NOMO-1 treated with DMSO at 0.1 percent for 48 hours (cell line): ENCODE measurements around the gene FAM131B.
A peak's percentile ranks its signal among the peaks of the same experiment; 100 is the strongest.
"Not testable (repeated sequence)": the region's sequence is repeated elsewhere in the genome, so short reads cannot be mapped to it uniquely, and the experiment has no call there.

Experiments
- DNase-seq: peaks from one replicate; lab custom pipeline; 2025; ENCODE audit not compliant: unreplicated experiment; lab: John Stamatoyannopoulos, UW

FAM131B gene

DNA sequence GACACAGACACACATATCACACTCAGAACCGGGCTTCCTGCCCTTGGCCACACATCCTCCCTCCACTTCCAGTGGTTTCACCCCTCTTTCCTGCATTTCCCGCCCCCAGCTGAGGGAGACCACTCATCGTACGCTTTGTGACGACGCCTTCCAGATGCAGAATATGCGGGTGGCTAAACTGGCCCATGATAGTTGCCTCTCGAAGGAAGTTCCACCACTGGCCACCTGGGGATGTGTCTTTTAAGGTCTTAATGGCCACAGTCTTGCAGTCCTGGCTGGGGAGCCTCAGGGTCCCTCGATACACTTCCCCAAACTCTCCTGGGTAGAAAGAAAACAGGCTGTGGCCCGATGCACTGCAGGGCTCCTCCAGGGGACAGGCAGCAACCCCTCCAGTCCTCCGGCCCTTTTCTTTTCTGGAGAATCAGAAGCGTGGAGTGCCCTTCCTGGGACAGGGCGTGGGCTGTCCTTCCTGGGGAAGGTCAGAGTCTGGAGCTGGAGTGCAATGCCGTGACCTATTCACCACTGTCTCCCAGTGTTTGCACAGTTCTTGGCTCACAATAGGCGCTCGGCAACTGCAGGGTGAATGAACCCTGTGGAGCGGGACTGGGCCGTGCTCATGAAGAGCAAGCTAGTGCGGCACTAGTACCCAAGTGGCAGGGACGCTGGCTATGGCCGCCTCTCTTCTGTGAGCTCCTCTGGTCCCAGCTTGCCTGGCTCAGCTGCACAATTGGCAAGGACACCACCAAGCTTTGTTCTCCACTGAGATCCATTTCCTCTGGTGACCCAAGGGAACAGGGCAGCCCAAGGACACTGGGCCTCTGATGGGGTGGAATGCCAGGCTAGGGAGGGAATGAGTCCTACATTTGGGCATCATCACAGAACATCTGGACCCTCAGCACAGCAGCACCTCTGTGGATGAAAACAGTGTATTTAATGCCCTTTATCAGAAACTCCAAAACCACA, 33.0 kb upstream of the FAM131B start:
- no peak for DNase-seq

DNA sequence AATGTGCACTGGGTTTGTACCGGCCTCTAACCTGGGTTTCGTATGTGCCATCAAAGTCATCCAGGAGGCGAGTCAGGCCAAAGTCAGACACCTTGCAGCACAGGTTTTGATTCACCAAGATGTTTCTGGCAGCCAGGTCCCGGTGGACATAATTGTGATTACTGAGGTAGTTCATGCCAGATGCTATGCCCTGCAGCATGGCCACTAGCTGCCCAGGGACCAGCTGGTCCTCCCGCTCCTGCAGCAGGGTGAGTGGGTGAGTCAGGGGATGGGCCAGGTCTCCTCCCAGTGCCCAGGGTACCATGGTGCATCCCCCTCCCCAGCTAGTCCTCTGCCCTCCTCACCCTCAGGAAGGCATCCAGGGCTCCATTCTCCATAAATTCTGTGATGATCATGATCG, 32.3 kb upstream of the FAM131B start:
- no peak for DNase-seq

DNA sequence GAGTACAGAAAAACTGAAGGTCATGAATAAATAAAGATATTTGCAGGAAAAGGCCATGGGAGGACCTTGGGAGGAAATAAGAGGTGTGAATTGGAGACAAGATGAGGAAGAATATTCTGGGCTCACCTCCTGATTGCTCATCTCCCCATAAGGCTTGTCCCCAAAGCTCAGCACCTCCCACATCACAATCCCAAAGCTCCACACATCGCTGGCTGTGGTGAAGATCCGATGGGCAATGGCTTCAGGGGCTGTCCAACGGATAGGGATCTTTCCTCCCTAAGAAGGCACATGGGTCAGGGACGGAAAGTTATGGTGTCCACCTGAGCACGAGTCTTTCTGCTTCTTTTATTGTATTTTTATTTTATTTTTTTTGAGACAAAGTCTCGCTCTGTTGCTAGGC, 31.6 kb upstream of the FAM131B start:
- no peak for DNase-seq

DNA sequence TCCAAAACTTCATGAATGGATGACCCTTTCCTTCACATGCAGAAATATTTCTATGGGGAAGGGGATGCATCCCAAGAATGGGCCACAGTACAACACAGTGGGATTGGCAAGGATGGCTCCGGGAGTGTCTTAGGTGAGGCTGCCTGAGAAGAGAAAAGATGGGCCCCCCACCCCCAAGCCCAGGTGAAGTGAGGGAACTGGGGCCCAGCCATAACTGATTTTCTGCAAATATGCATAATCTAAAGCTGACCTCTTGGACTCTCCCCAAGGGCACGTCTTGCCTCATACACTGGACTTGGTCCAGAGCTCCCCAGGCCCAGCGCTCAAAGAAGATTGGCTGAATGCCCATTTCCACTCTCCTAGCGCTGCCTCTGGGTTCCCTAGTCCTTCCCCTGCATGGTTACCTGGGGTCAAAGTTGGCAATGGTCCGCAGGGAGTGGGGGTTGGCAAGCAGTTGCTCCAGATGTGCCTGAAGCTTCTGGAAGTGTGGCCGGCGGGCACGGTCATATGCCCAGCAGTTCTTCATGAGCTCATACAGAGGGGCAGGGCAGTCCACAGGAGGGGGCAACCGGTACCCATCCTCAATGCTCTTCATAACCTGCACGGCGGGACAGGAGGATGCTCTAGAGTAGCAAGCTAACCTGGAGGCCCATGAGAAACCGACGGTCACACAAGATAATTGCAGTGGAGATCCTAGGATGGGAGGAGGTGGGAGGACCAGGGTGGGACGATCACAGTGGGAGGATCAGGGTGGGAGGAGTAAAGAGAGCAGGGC, 30.9 kb upstream of the FAM131B start:
- DNase-seq: no peak

DNA sequence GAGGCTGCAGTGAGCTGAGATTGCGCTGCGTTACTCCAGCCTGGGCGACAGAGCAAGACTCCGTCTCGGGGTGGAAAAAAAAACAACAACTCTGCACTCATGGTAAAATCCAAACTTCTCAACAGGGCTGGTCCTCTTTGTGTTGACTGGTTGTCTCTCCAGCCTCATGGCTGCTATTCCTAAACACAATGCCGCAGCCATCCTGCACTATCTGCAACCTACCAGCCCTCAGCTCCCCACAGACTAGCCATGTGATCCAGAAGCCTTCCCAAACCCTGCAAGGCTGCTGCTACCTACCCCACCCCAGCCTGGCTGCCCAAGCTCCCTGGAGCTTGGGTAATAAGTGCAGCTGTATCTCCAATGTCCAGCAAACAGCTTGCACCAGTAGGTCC, 30.4 kb upstream of the FAM131B start:
- no peak for DNase-seq

DNA sequence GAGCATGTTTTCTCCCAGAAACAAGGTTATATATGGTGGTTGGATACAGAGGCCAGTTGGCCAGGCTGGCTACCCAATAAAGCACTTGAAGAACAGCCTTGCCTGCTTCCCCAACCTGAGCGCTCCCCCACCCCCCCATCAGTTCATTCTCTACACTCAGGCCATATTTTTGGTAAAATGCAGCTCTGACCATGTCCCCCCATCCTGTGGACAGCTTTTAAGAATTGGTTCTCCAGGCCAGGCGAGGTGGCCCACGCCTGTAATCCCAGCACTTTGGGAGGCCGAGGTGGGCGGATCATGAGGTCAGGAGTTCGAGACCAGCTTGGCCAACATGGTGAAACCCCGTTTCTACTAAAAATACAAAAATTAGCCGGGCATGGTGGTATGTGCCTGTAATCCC, 29.9 kb upstream of the FAM131B start:
- DNase-seq: not testable (repeated sequence)

DNA sequence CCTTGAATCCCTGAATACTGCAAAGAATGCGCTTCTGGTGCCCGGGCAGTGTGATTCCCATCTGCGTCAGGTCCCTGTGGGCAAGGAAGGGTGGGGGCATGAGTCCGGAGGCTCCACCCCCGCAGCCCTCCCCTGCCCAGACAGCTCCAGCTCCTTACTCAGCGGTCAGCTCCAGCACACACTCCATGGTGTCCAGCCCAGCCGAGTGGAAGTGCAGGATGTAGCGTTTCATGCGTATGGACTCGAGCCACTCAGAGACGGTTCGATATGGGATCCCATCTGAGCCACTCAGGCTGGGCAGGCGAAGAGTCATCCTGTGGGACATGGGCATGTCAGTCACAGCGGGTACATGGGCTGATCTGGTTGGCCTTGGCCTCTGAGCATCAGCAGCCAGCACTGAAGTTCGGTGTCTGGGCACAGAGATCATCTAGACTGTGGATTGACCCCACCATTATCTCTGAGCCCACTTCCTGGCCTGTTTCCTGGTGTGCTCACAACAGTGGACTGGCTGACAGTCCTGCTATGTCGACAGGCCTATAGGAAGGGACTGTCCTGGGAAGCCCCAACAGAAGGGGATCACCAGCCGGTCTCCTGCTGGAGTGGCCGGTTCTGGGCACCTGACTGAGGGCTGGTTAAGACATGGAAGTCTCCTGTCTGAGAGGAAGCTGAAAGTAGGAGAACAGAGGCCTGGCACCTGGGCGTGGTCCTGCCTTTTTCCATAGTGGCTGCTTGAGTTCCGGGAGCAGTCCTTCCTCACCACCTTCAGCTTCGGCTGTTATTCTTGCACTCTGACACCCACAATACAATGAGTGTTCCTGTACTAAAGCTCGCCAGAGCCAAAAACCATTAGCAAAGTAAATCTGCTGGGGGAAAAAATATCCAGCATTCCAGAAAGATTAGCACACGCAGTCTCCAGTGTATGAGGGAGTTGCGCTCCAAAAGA, 29.2 kb upstream of the FAM131B start:
- no peak for DNase-seq

DNA sequence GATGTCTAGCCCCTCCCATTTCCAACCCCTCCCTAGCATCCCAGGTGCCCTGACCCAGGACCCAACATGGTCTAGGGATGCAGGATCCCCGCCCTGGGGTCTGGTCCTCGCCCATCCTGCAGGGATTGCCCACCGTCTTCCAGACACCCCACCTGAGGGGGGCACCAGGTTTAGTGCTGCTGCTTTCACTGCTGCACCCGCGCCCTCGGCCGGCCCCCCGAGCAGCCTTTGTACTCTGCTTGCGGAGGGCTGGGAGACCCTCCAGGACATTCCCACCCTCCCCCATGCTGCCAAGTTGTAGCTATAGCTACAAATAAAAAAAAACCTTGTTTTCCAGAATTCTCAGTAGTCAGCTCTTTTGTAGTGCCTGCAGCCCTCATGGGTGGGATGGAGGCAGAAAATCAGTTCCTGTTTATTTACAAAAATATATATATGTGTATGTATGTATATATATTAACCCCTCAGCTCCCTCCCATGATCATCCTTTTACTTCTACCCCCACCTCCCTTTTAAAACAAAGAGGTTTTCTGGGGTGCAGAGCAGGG, 28.3 kb upstream of the FAM131B start:
- no peak for DNase-seq

DNA sequence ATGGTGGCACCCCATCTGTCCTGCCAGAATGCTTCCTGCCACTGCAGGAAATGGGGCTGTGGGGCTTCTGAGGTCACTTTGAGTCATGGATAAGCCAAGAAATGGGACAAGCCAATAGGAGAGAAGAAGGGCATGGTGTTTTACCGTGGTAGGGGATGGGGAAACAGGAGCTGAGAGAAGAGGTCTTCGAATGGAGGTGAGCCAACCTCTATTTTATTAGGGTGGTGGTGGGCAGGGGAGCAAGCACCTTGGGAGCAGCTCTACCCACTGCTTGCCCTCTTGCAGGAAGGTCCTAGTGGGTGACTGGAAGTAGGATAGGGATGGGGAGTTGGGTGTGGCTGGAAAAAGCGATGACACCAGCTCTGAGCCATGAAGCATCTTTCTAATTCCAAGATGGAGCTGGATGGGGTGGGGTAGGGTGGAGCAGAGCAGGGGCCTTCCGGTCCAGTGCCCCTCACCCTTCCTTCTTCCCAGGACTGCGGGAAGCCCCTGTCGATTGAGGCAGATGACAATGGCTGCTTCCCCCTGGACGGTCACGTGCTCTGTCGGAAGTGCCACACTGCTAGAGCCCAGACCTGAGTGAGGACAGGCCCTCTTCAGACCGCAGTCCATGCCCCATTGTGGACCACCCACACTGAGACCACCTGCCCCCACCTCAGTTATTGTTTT, 27.7 kb upstream of the FAM131B start:
- no peak for DNase-seq

DNA sequence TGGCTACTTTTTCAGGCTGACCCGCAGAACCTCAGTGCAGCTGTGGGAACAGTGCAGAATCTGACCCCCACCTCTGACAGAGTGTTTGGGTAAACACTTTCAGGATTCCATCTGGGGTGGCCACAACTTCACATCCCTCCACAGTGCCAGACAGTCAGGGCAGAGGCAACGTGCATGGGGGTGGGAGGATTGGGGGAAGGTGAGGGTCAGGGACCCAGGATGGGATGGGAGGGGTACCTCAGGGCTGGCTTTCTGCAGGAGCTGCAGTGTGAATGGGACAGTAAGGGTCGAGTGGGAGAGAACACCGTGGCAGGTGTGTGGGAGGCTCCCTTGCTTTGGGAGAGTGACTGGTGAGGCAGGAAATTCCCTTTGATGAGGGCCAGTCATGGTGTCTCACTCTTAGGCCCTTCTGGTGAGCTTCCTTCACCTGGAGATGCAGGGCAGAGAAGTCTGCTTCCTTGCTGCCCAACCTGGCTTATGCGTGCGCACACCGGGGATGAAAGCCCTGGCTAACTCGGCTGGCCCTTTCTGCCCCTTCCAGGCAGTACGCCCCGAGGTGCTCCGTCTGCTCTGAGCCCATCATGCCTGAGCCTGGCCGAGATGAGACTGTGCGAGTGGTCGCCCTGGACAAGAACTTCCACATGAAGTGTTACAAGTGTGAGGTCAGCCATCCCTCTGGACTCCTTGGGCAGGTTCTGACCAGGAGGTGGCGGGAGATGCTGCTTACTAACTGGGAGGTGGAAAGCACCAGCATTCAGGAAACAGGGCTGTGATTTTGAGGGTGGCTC, 27.0 kb upstream of the FAM131B start:
- no peak for DNase-seq

DNA sequence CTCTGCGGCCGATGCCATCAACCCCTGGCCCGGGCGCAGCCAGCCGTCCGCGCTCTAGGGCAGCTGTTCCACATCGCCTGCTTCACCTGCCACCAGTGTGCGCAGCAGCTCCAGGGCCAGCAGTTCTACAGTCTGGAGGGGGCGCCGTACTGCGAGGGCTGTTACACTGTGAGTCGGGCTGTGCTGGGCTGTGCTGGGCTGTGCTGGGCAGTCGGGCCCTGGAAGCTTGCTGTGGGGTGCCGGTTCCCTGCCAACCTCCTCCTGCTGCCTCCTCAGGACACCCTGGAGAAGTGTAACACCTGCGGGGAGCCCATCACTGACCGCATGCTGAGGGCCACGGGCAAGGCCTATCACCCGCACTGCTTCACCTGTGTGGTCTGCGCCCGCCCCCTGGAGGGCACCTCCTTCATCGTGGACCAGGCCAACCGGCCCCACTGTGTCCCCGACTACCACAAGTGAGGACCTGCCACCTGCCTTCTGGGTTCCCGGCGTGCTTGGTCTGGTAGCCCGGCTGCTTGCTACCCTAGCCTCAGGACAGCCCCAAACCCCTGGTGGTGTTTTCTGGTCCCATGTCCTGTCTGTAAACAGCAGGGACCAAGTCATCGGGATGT, 26.1 kb upstream of the FAM131B start:
- no peak for DNase-seq

DNA sequence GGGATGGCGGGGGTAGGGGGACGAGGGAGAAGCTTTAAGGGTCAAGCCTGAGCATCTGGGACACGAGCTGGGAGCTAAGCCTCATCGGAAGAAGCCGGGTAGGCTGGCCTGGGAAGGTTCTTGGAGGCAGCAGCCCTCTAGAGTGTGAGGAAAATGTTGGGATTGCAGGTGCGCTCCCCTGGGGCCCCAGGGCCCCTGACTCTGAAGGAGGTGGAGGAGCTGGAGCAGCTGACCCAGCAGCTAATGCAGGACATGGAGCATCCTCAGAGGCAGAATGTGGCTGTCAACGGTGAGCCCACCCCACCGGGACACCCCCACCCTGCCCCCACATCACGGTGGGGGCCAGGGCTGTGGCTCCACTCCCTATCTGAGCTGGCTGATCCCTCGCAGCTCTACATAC, 25.5 kb upstream of the FAM131B start:
- DNase-seq: no peak

DNA sequence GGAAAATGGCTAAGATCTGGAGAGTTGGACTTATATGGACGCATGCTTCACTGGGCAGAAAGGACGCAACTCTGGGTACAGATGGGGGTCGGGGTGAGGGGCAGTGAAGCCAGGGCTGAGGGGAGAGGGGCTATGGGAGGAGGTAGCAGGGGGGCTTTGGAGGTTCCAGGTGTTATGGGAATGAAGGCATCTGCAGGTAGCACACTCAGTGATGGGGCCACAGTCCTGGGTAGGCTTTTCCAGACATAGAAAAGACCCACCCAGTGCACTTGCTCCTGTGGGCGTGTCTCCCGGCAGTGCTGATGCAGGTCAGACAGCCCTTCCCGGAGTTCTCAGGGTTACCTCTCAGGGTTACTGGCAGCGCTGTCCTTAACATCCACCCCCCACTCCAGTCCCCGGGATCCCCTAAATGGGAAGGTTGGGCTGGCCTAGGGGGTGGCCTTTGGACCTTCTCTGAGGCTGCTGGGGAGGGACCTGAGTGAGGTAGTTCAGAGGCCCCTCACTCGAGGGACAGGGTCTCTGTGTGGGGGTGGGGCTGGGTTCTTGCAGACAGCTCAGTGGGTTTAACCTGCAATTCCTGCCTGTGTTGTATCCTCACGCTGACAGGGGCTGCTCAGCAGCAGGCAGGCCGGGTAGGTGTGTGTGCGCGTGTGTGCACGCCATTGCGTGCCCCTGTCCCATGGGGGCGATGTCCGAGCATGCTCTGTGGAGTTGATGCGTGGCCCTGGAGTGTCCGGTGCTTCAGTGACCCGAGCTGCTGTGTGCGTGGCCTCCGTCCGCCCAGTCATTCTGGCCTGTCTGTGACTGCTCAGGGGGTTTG, 24.9 kb upstream of the FAM131B start:
- no peak for DNase-seq

DNA sequence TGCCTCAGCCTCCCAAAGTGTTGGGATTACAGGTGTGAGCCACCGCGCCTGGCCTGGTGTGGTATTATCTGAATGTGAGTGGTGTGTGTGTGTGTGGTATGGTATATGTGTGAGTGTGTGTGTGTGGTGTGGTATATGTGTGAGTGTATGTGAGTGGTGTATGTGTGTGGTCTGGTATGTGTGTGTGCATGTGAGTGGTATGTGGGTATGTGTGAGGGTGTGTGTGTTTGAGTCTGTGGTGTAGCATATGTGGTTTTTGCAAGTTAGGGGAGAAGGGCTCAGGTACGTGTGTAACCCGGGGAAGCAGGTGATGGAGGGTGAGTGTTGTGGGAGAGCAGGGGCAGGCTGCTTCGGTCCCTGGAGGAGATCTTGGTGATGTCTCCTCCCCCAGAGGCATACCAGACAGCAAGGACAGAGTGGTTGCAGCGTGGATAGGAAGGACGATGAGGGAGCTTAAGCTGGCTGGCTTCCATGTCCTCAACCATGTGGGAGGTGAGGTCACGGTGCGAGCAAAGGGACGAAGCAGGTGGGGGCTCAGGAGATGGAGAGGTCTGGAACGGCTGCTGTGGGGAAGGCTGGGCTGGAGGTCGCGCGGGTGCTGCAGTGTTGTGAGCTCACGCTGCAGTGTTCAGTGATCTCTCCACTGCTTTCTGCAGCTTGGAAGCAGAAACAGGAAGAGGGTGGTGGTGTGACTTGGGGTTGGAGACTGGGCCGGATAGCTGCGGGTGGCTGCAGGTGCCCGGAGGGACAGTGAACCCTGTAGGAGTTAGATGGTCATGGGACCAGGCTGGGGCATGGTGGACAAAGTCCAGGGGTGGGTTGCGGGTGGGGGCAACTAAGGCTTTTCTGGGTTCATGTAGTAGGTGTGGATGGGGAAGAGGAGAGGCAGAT, 23.6 kb upstream of the FAM131B start:
- no peak for DNase-seq

DNA sequence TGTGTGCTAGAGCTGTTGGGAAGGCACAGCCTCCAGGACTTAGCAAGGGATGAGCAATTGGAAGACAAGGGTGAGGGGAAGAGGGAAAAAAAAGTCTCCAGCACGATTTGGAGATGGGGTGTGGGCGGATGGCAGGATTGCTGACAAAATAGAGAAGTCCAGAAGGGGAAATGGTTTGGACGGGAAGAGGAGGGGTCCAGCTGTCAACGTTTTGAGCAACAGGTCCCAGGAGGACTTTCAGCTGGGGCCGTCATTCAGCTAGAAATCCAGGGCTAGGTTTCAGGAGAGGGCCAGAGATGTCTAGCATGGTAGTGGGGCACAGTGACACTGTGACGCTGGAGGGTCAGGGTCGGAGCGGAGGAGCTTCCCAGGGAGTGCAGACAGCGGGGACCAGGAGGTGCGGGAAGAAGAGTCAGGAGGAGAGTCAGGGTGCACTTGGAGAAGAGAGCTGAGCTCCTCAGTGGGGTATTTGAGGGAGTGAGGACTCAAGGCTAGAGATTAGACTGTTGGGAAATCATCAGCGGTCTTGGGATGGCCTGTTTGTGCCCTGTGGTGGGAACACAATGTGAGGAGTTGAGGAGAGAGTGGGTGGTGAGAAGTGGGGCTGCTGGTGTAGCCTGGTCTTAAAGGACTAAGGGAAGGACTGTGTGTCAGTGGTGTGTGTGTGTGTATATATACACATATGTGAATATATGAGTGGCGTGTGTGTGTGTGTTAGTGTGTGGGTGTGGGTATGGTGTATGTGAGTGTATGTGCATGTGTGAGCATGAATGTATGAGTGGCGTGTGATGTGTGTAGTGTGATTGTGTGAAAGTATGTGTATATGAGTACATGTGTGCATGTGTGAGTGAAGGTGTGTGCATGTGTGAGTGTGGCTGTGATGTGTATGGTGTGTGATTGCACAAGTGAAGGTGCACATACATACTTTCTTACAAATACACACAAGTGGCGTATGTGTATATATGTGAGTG, 22.4 kb upstream of the FAM131B start:
- peak; percentile 39 for DNase-seq

DNA sequence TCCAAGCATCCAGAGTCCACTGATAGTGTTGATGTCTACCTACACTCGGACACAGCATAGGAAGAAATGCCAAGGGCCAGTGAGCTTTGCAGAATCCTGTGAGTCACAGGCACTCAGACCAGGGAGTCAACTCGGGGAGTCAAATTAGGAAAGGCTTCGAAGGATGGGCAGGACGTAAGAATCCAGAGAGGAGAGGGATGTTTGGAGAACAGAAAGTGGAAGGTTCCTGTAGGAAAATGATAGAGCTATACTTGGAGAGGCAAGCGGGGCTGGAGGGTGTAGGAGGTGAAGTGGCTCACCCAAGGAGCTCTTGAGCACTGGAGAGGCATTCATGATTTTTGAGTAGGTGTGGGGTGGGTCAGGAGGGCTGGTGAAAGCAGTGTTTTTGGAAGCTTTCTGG, 21.6 kb upstream of the FAM131B start:
- DNase-seq: no peak
